H9 (cell line): ENCODE data around the gene TNS2. TPM values are rescaled to one million over a fixed set of nuclear protein-coding genes. Genes with fewer than 3 reads are reported as not detected.

Experiments used
- DNase-seq: peaks from one replicate; pipeline ENCODE4 v3.0.0-alpha.2; 2017
- H2AFZ ChIP-seq: one replicate; pipeline ENCODE4 v1.6.1; 2013; ENCODE audit warnings: mild to moderate bottlenecking, low read length, control low read depth, moderate library complexity
- H2AK5ac ChIP-seq: 2 replicates; pipeline ENCODE4 v1.6.1; 2013; ENCODE audit warnings: low read length, control low read depth, mixed read lengths; ENCODE audit not compliant: insufficient read length
- H2BK120ac ChIP-seq: one replicate; pipeline ENCODE4 v1.6.1; 2013; ENCODE audit warnings: low read depth, mild to moderate bottlenecking, low read length, control low read depth, inconsistent platforms; ENCODE audit not compliant: poor library complexity, severe bottlenecking
- H2BK12ac ChIP-seq: 2 replicates; pipeline ENCODE4 v1.6.1; 2013; ENCODE audit warnings: low read length, control low read depth, mixed read lengths, low read depth; ENCODE audit not compliant: insufficient read length
- H2BK15ac ChIP-seq: 2 replicates; pipeline ENCODE4 v1.6.1; 2013; ENCODE audit warnings: low read depth, low read length, control low read depth
- H2BK20ac ChIP-seq: one replicate; pipeline ENCODE4 v1.6.1; 2013; ENCODE audit warnings: low read depth, mild to moderate bottlenecking, low read length, control low read depth, inconsistent platforms; ENCODE audit not compliant: poor library complexity, severe bottlenecking
- H2BK5ac ChIP-seq: 2 replicates; pipeline ENCODE4 v1.6.1; 2013; ENCODE audit warnings: low read length, control low read depth, mixed read lengths; ENCODE audit not compliant: insufficient read length
- H3K14ac ChIP-seq: 2 replicates; pipeline ENCODE4 v1.6.1; 2013; ENCODE audit warnings: low read length, control low read depth; ENCODE audit not compliant: insufficient read depth
- H3K18ac ChIP-seq: 2 replicates; pipeline ENCODE4 v1.6.1; 2013; ENCODE audit warnings: low read depth, mild to moderate bottlenecking, mixed read lengths, low read length, control low read depth; ENCODE audit not compliant: insufficient read length
- H3K23ac ChIP-seq: 2 replicates; pipeline ENCODE4 v1.6.1; 2013; ENCODE audit warnings: low read length, control low read depth, mixed read lengths, low read depth; ENCODE audit not compliant: insufficient read length
- H3K23me2 ChIP-seq: 2 replicates; pipeline ENCODE4 v1.6.1; 2013; ENCODE audit warnings: low read depth, mild to moderate bottlenecking, mixed read lengths, low read length, control low read depth; ENCODE audit not compliant: insufficient read length, poor library complexity, severe bottlenecking
- H3K27ac ChIP-seq: 2 replicates; pipeline ENCODE4 v1.5.1; 2013; ENCODE audit warnings: low read length, control low read depth, mixed read lengths, low read depth; ENCODE audit not compliant: insufficient read length
- H3K27me3 ChIP-seq: 2 replicates; pipeline ENCODE4 v1.6.1; 2013; ENCODE audit warnings: low read length, control low read depth, inconsistent platforms; ENCODE audit not compliant: insufficient read depth
- H3K4ac ChIP-seq: 2 replicates; pipeline ENCODE4 v1.6.1; 2013; ENCODE audit warnings: low read depth, mild to moderate bottlenecking, control low read depth, inconsistent platforms, low read length, moderate library complexity
- H3K4me1 ChIP-seq: 2 replicates; pipeline ENCODE4 v1.6.1; 2013; ENCODE audit warnings: low read length, control low read depth, inconsistent platforms; ENCODE audit not compliant: insufficient read depth
- H3K4me2 ChIP-seq: 2 replicates; pipeline ENCODE4 v1.6.1; 2013; ENCODE audit warnings: low read length, control low read depth, mixed read lengths; ENCODE audit not compliant: insufficient read length, insufficient read depth
- H3K56ac ChIP-seq: 2 replicates; pipeline ENCODE4 v1.6.1; 2013; ENCODE audit warnings: low read depth, mild to moderate bottlenecking, mixed read lengths, low read length, control low read depth; ENCODE audit not compliant: insufficient read length
- H3K79me1 ChIP-seq: 2 replicates; pipeline ENCODE4 v1.6.1; 2013; ENCODE audit warnings: low read depth, mild to moderate bottlenecking, moderate library complexity, low read length, control low read depth, inconsistent platforms; ENCODE audit not compliant: insufficient read depth, poor library complexity, severe bottlenecking
- H3K79me2 ChIP-seq: 2 replicates; pipeline ENCODE4 v1.6.1; 2013; ENCODE audit warnings: low read length, control low read depth, inconsistent platforms; ENCODE audit not compliant: insufficient read depth
- H3K9ac ChIP-seq: 2 replicates; pipeline ENCODE4 v1.6.1; 2013; ENCODE audit warnings: low read length, control low read depth, mixed read lengths; ENCODE audit not compliant: insufficient read length; ENCODE audit errors: extremely low read depth
- H3K9me3 ChIP-seq: one replicate; pipeline ENCODE4 v1.6.1; 2013; ENCODE audit warnings: low read depth, low read length, inconsistent platforms; ENCODE audit not compliant: control insufficient read depth
- H3T11ph ChIP-seq: one replicate; pipeline ENCODE4 v1.6.1; 2013; ENCODE audit warnings: mild to moderate bottlenecking, low read length, control low read depth, inconsistent platforms
- H4K20me1 ChIP-seq: one replicate; pipeline ENCODE4 v1.6.1; 2013; ENCODE audit not compliant: control insufficient read depth, insufficient read length, insufficient read depth
- H4K5ac ChIP-seq: 2 replicates; pipeline ENCODE4 v1.6.1; 2013; ENCODE audit warnings: low read depth, mild to moderate bottlenecking, mixed read lengths, low read length, control low read depth; ENCODE audit not compliant: insufficient read length
- H4K8ac ChIP-seq: replicated peaks from 2 replicates; pipeline ENCODE4 v1.6.1; 2013; ENCODE audit warnings: low read length, control low read depth, mixed read lengths, low read depth; ENCODE audit not compliant: insufficient read length
- H4K91ac ChIP-seq: 2 replicates; pipeline ENCODE4 v1.6.1; 2013; ENCODE audit warnings: low read depth, mild to moderate bottlenecking, moderate library complexity, mixed read lengths, low read length, control low read depth; ENCODE audit not compliant: insufficient read length
- H3K27ac Mint-ChIP-seq, 3 experiments: 2 replicates in 2 of 3; 3 replicates in 1 of 3; pipeline ENCODE4 v1.8.0; 2020 to 2021; ENCODE audit warnings: mixed read lengths in 3 of 3, mild to moderate bottlenecking in 1 of 3, moderate library complexity in 1 of 3
- H3K27me3 Mint-ChIP-seq: 2 replicates; pipeline ENCODE4 v1.8.0; 2021; ENCODE audit warnings: low read depth, mild to moderate bottlenecking, moderate library complexity, mixed read lengths
- H3K36me3 Mint-ChIP-seq, 3 experiments: 2 replicates in 2 of 3; 3 replicates in 1 of 3; pipeline ENCODE4 v1.8.0; 2020 to 2021; ENCODE audit warnings: low read depth in 3 of 3, mixed read lengths in 3 of 3; ENCODE audit not compliant: insufficient read depth in 1 of 3
- H3K4me1 Mint-ChIP-seq, 2 experiments: 2 replicates each; pipeline ENCODE4 v1.8.0; 2020; ENCODE audit warnings: mixed read lengths in 2 of 2
- H3K4me3 Mint-ChIP-seq, 2 experiments: 2 replicates in 1 of 2; 3 replicates in 1 of 2; pipeline ENCODE4 v1.8.0; 2020 to 2021; ENCODE audit warnings: mild to moderate bottlenecking in 2 of 2, mixed read lengths in 2 of 2, moderate library complexity in 1 of 2
- H3K9me3 Mint-ChIP-seq, 2 experiments: 2 replicates in 1 of 2; 3 replicates in 1 of 2; pipeline ENCODE4 v1.8.0; 2020; ENCODE audit warnings: mild to moderate bottlenecking in 2 of 2, mixed read lengths in 2 of 2, moderate library complexity in 1 of 2
- CTCF ChIP-seq: fragments of 200-600 bp; sonication (generic); conservative IDR thresholded peaks from 3 replicates; pipeline ENCODE4 v1.8.0; 2021; ENCODE audit warnings: antibody characterized with exemption, mild to moderate bottlenecking
- WGBS: extraction: QIAGEN DNeasy Blood & Tissue Kit; methylation state at CpG from one replicate; pipeline ENCODE4 v1.1.7; 2013; ENCODE audit warnings: missing lambda C conversion rate, low lambda C conversion rate, mixed read lengths; ENCODE audit not compliant: insufficient read length; ENCODE audit errors: extremely low coverage; 5-methylcytosine and 5-hydroxymethylcytosine counted together
- total RNA-seq: library from RNA; stranded (reverse); gene quantifications from 2 replicates; pipeline ENCODE4 v1.2.1, GENCODE V29; 2021

TNS2 gene
- total RNA-seq, 1 experiment from 2014 or later = 4.5 TPM

GRCh38 chr12:53077030-53077429 lies 27.2 kb downstream of the TNS2 start:
- no peak for DNase-seq
- Histone ChIP-seq H3K4me1 (peaks cover 2% of the 10 kb centered on the region; the same call in 1 of the 2 replicates), H3K4me2 (no peak overlapping the region), H2BK5ac (no peak overlapping the region), H2BK20ac (no peak overlapping the region), H3K79me1 (no peaks in the 10 kb centered on the region), H4K91ac (no peak overlapping the region), H3K18ac (no peak overlapping the region), H3K14ac (no peak overlapping the region), H3K4ac (no peak overlapping the region), H2AK5ac (no peak overlapping the region), H3K27ac (no peak overlapping the region), H3K79me2 (no peaks in the 10 kb centered on the region), H3K27me3 (no peaks in the 10 kb centered on the region), H2AFZ (no peak overlapping the region), H2BK15ac (no peak overlapping the region), H4K8ac (no peak overlapping the region), H2BK12ac (no peak overlapping the region), H3K23me2 (no peaks in the 10 kb centered on the region), H3K56ac (no peak overlapping the region), H3T11ph (no peak overlapping the region), H3K23ac (no peak overlapping the region), H3K9ac (no peak overlapping the region), H2BK120ac (no peak overlapping the region), H4K5ac (no peak overlapping the region), H4K20me1 (no peaks in the 10 kb centered on the region), H3K9me3 (no peaks in the 10 kb centered on the region)
- no peak for TF ChIP-seq CTCF
- no peaks in the 10 kb centered on the region for H3K9me3 Mint-ChIP-seq
- H3K27ac Mint-ChIP-seq = no peak overlapping the region
- H3K36me3 Mint-ChIP-seq = peaks cover 12 to 40% (median 29%) of the 10 kb centered on the region in 3 experiments
- WGBS = no CpG with 5 or more reads among the region's 8 CpGs
- peaks cover 22% of the 10 kb centered on the region for H3K27me3 Mint-ChIP-seq
- no peak overlapping the region for H3K4me3 Mint-ChIP-seq
- peaks cover 18 to 23% of the 10 kb centered on the region in 2 experiments for H3K4me1 Mint-ChIP-seq
